ENCODE measurements around the gene NELFCD.
"Not testable (repeated sequence)": the region's sequence is repeated elsewhere in the genome, so short reads cannot be mapped to it uniquely, and the experiment has no call there.

Gene NELFCD

DNA sequence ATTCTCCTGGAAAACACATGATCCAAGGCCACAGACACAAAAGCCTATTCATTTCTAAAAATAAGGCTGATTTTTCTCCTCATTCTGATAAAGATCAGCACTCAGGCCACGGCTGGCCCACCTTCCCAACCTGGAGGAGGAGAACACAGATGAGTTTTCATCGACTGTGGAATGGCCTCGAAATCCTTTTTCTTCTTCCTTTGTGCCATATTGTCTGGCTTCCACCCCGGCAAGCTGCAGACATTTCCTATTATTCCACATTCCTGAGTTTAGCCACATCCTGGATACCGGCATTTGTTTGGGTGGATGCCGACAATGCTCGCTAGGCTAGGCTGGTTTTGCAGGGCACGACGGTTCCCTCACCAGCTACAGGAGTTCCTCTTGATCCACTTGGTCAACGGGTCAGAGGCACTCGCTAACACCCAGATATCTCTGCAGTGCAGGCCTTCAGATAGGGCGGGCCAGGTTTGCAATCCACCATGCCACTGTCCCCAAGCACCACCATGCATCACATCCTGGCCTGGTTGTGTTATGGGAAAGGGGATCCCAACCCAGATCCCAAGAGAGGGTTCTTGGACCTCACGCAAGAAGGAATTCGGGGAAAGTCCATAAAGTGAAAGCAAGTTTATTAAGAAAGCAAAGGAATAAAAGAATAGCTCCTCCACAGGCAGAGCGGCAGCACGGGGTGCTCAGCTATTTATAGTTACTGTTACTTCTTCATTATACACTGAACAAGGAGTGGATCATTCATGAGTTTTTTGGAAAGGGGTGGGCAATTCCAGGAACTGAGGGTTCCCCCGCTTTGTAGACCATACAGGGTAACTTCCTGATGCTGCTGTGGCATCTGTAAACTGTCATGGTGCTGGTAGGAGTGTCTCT, 30.2 kb downstream of the NELFCD start:
- H3K4me1 ChIP-seq (ENCODE audit: low read depth, poor library complexity, severe bottlenecking) = peaks cover 4% of the 10 kb centered on the region
- no peak overlapping the region for H3K9ac ChIP-seq
- no peak overlapping the region for H3K27ac ChIP-seq
- no peak overlapping the region for H2AFZ ChIP-seq (ENCODE audit: low read depth)
- H3K36me3 ChIP-seq (ENCODE audit: insufficient read depth) = no peaks in the 10 kb centered on the region
- H3K4me2 ChIP-seq = no peak overlapping the region
- TF ChIP-seq CTCF (conservative IDR thresholded peaks at IDR 0.05; ENCODE audit: low read depth, low read length) = no peak
- peaks cover 9% of the 10 kb centered on the region; the same call in 1 of the 2 replicates for H3K27me3 ChIP-seq (ENCODE audit: insufficient read depth, low read depth)
- no peak overlapping the region for H3K4me3 ChIP-seq (IDR thresholded peaks at IDR 0.05; ENCODE audit: insufficient read depth, low read depth, low read length)
- H3K79me2 ChIP-seq (ENCODE audit: insufficient read depth, low read depth) = no peaks in the 10 kb centered on the region
- H4K20me1 ChIP-seq (ENCODE audit: insufficient read depth) = no peaks in the 10 kb centered on the region

- H2AFZ ChIP-seq (ENCODE audit: low read depth); H3K79me2 ChIP-seq (ENCODE audit: insufficient read depth, low read depth); H3K9ac ChIP-seq; H3K4me3 ChIP-seq (IDR thresholded peaks at IDR 0.05; ENCODE audit: insufficient read depth, low read depth, low read length); H3K27ac ChIP-seq; H3K4me2 ChIP-seq; H4K20me1 ChIP-seq (ENCODE audit: insufficient read depth); H3K4me1 ChIP-seq (ENCODE audit: low read depth, poor library complexity, severe bottlenecking); H3K36me3 ChIP-seq (ENCODE audit: insufficient read depth); H3K27me3 ChIP-seq (ENCODE audit: insufficient read depth, low read depth): not testable (repeated sequence)
These were observed 30.8 kb downstream of the NELFCD start for GRCh38 chr20:59011874-59012157.

GRCh38 chr20:59013031-59013951, 32.2 kb downstream of the NELFCD start:
- TF ChIP-seq CTCF (conservative IDR thresholded peaks at IDR 0.05; ENCODE audit: low read depth, low read length) = no peak
- Histone ChIP-seq H3K79me2 (ENCODE audit: insufficient read depth, low read depth) (no peaks in the 10 kb centered on the region), H3K9ac (no peak overlapping the region), H3K4me3 (IDR thresholded peaks at IDR 0.05; ENCODE audit: insufficient read depth, low read depth, low read length) (no peak overlapping the region), H2AFZ (ENCODE audit: low read depth) (no peak overlapping the region), H3K27ac (no peak overlapping the region), H3K27me3 (ENCODE audit: insufficient read depth, low read depth) (no peaks in the 10 kb centered on the region), H3K4me2 (no peak overlapping the region), H3K4me1 (ENCODE audit: low read depth, poor library complexity, severe bottlenecking) (no peaks in the 10 kb centered on the region), H4K20me1 (ENCODE audit: insufficient read depth) (no peaks in the 10 kb centered on the region), H3K36me3 (ENCODE audit: insufficient read depth) (no peaks in the 10 kb centered on the region)

DNA sequence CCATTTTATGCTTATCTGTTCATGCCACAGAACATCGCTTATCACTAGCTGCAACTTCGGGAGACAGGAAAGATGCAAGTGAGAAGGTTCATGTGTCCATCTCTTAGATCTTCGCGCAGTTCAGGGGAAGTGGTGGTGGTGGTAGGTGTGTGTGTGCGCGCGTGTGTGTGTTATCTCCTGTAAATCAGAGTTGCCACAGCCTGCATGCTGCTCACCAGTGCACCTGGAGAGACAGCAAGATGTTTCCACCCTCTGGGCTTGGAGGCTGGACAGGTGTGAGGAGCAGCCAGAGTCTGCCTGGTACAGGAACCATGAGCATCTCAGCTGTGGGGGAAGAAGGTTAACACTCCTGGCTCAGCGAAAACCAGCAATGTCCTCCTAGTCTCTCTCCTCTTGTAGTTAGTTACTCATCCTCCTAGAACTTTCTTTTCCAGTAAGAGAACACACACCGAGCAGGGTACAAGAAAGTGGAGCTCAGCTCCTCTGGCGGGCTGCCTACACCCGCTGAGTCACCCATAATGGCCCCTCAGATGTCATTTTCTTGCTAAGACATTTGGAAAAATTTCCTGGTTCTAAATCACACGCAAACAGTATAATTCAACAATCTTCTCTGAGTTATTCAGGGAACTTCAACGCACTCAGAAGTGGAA, 33.0 kb downstream of the NELFCD start:
- Histone ChIP-seq H3K79me2 (ENCODE audit: insufficient read depth, low read depth) (no peaks in the 10 kb centered on the region), H3K4me2 (no peak overlapping the region), H3K4me3 (IDR thresholded peaks at IDR 0.05; ENCODE audit: insufficient read depth, low read depth, low read length) (no peak overlapping the region), H3K36me3 (ENCODE audit: insufficient read depth) (no peaks in the 10 kb centered on the region), H4K20me1 (ENCODE audit: insufficient read depth) (no peaks in the 10 kb centered on the region), H3K27me3 (ENCODE audit: insufficient read depth, low read depth) (no peaks in the 10 kb centered on the region), H3K4me1 (ENCODE audit: low read depth, poor library complexity, severe bottlenecking) (no peaks in the 10 kb centered on the region), H3K9ac (no peak overlapping the region), H3K27ac (no peak overlapping the region), H2AFZ (ENCODE audit: low read depth) (no peak overlapping the region)
- TF ChIP-seq CTCF (conservative IDR thresholded peaks at IDR 0.05; ENCODE audit: low read depth, low read length) = no peak

All from KMS-11 (cell line).